SU-DHL-6 (cell line): ENCODE measurements around the gene ANGPTL8.

ENCODE experiments used
- H2AFZ ChIP-seq: fragments of 200-600 bp; sonication (generic); 2 replicates; pipeline ENCODE4 v1.6.1; 2014; ENCODE audit warnings: low read depth, mild to moderate bottlenecking, moderate library complexity, mixed read lengths, antibody characterized with exemption, low read length; ENCODE audit not compliant: severe bottlenecking
- H3F3A ChIP-seq: fragments of 200-600 bp; shearing (Covaris generic); 2 replicates; pipeline ENCODE4 v1.6.0; 2016; ENCODE audit warnings: antibody characterized with exemption, mild to moderate bottlenecking; ENCODE audit not compliant: insufficient read depth
- H3K27ac ChIP-seq: fragments of 200-600 bp; sonication (generic); 2 replicates; pipeline ENCODE4 v1.5.1; 2016; ENCODE audit warnings: low read depth, mild to moderate bottlenecking, low read length, moderate library complexity, mixed read lengths
- H3K27me3 ChIP-seq: fragments of 200-600 bp; sonication (generic), shearing (Covaris generic); 2 replicates; pipeline ENCODE4 v1.6.0; 2014; ENCODE audit warnings: mild to moderate bottlenecking, low read length
- H3K36me3 ChIP-seq: fragments of 200-600 bp; sonication (generic); 2 replicates; pipeline ENCODE4 v1.6.1; 2014; ENCODE audit warnings: mild to moderate bottlenecking, low read length, mixed read lengths
- H3K4me2 ChIP-seq: fragments of 300-600, 200-600 bp; shearing (Covaris generic), sonication (generic); 2 replicates; pipeline ENCODE4 v1.6.0; 2014; ENCODE audit warnings: low read length, low read depth, mild to moderate bottlenecking; ENCODE audit not compliant: poor library complexity, severe bottlenecking
- H3K4me3 ChIP-seq: fragments of 200-600 bp; sonication (generic); 2 replicates; pipeline ENCODE4 v1.5.1; 2014; ENCODE audit warnings: antibody characterized with exemption, low read length, mild to moderate bottlenecking, mixed read lengths; ENCODE audit not compliant: insufficient read depth, poor library complexity, severe bottlenecking
- H3K79me2 ChIP-seq: fragments of 200-600 bp; sonication (generic); 2 replicates; pipeline ENCODE4 v1.6.1; 2014; ENCODE audit warnings: mild to moderate bottlenecking, low read length, moderate library complexity; ENCODE audit not compliant: insufficient read depth
- H3K9ac ChIP-seq: fragments of 200-600 bp; sonication (generic); 2 replicates; pipeline ENCODE4 v1.7.0; 2014; ENCODE audit warnings: mild to moderate bottlenecking, low read length
- H3K9me2 ChIP-seq: fragments of 200-600 bp; sonication (generic); replicated peaks from 2 replicates; pipeline ENCODE4 v1.6.1; 2014; ENCODE audit warnings: low read length; ENCODE audit not compliant: insufficient read depth
- H3K9me3 ChIP-seq: fragments of 200-600 bp; sonication (generic); 2 replicates; pipeline ENCODE4 v1.6.1; 2014; ENCODE audit warnings: low read length, mixed read lengths; ENCODE audit not compliant: insufficient read depth
- H4K20me1 ChIP-seq: fragments of 200-600 bp; sonication (generic); 2 replicates; pipeline ENCODE4 v1.6.1; 2014; ENCODE audit warnings: low read depth, mild to moderate bottlenecking, antibody characterized with exemption, low read length, moderate library complexity, mixed read lengths
- CTCF ChIP-seq: fragments of 200-600 bp; sonication (generic); IDR thresholded peaks from one replicate; pipeline ENCODE4 v1.5.1; 2017; ENCODE audit warnings: antibody characterized with exemption, mild to moderate bottlenecking, low read length, moderate library complexity; ENCODE audit not compliant: insufficient read depth, poor library complexity, severe bottlenecking
- EZH2phosphoT487 ChIP-seq: fragments of 200-600 bp; sonication (generic), shearing (Covaris generic); conservative IDR thresholded peaks from 2 replicates; pipeline ENCODE4 v1.6.1; 2018; ENCODE audit warnings: mild to moderate bottlenecking, antibody characterized with exemption, low read length, moderate library complexity, mixed read lengths

Gene ANGPTL8

GRCh38 chr19:11199517-11199916, 39.9 kb upstream of the ANGPTL8 start:
- Histone ChIP-seq H3K36me3 (no peaks in the 10 kb centered on the region), H3K27me3 (no peaks in the 10 kb centered on the region), H3K9me2 (no peaks in the 10 kb centered on the region), H3K79me2 (no peaks in the 10 kb centered on the region), H3K4me2 (no peak overlapping the region), H4K20me1 (no peaks in the 10 kb centered on the region), H3K4me3 (no peak overlapping the region), H3K27ac (no peak overlapping the region), H2AFZ (no peak overlapping the region), H3K9ac (no peak overlapping the region), H3K9me3 (no peaks in the 10 kb centered on the region), H3F3A (0 out of 2 replicates have a peak, but pooled peaks cover 4% of the 10 kb centered on the region)
- no peak for TF ChIP-seq EZH2phosphoT487
- TF ChIP-seq CTCF = no peak

- no peaks in the 10 kb centered on the region for H4K20me1 ChIP-seq
- TF ChIP-seq EZH2phosphoT487 = no peak
- no peak for TF ChIP-seq CTCF
- H3K4me3 ChIP-seq = no peak overlapping the region
- no peaks in the 10 kb centered on the region for H3K9me3 ChIP-seq
- no peak overlapping the region for H3K4me2 ChIP-seq
- no peak overlapping the region for H3K9ac ChIP-seq
- H3K36me3 ChIP-seq = no peaks in the 10 kb centered on the region
- H3K27ac ChIP-seq = no peak overlapping the region
- no peak overlapping the region for H2AFZ ChIP-seq
- no peaks in the 10 kb centered on the region for H3K27me3 ChIP-seq
- H3K79me2 ChIP-seq = no peaks in the 10 kb centered on the region
- H3F3A ChIP-seq = 0 out of 2 replicates have a peak, but pooled peaks cover 4% of the 10 kb centered on the region
- H3K9me2 ChIP-seq = no peaks in the 10 kb centered on the region
Measured at GRCh38 chr19:11200015-11200574, 39.3 kb upstream of the ANGPTL8 start.

- TF ChIP-seq EZH2phosphoT487 (no peak), CTCF (no peak)
- no peak overlapping the region for H3K27ac ChIP-seq
Measured at GRCh38 chr19:11200931-11201330, 38.5 kb upstream of the ANGPTL8 start.

More at GRCh38 chr19:11200931-11201330, 38.5 kb upstream of the ANGPTL8 start:
- Histone ChIP-seq H3K79me2 (no peaks in the 10 kb centered on the region), H3K4me3 (no peak overlapping the region), H3K4me2 (no peak overlapping the region), H3F3A (0 out of 2 replicates have a peak, but pooled peaks cover 7% of the 10 kb centered on the region), H3K36me3 (no peaks in the 10 kb centered on the region), H4K20me1 (no peaks in the 10 kb centered on the region), H3K9ac (no peak overlapping the region), H3K9me2 (no peaks in the 10 kb centered on the region), H3K27me3 (no peaks in the 10 kb centered on the region), H2AFZ (no peak overlapping the region), H3K9me3 (no peaks in the 10 kb centered on the region)
